Calu3 (cell line): ENCODE measurements around the gene ZBTB16. TPM values are rescaled to one million over a fixed set of nuclear protein-coding genes. Genes with fewer than 3 reads are reported as not detected.

Experiments
- BruUV-seq: library from RNA; stranded (reverse); fragments of 400-500 nt; replicated peaks from 2 replicates; lab custom pipeline; 2021; lab: Mats Ljungman, UMichigan
- CTCF ChIA-PET: fragments of 300-600 bp; sonication (Branson Sonifier 250); formaldehyde crosslinking; loops from one replicate; lab custom pipeline; 2022; ENCODE audit warnings: antibody characterized with exemption; lab: Charles Lee
- DNase-seq: peaks from one replicate; pipeline ENCODE4 v3.0.0; 2022
- H3K27ac Mint-ChIP-seq: one replicate; pipeline ENCODE4 v1.8.0; 2022; ENCODE audit warnings: mixed read lengths; ENCODE audit not compliant: unreplicated experiment
- H3K27me3 Mint-ChIP-seq: one replicate; pipeline ENCODE4 v1.8.0; 2022; ENCODE audit warnings: mixed read lengths; ENCODE audit not compliant: unreplicated experiment
- H3K36me3 Mint-ChIP-seq: one replicate; pipeline ENCODE4 v1.8.0; 2022; ENCODE audit warnings: mild to moderate bottlenecking, moderate library complexity, mixed read lengths; ENCODE audit not compliant: insufficient read depth, unreplicated experiment
- H3K4me1 Mint-ChIP-seq: one replicate; pipeline ENCODE4 v1.8.0; 2022; ENCODE audit warnings: mild to moderate bottlenecking, low read depth, mixed read lengths; ENCODE audit not compliant: unreplicated experiment
- H3K4me3 Mint-ChIP-seq: one replicate; pipeline ENCODE4 v1.8.0; 2022; ENCODE audit warnings: mild to moderate bottlenecking, low read depth, moderate library complexity, mixed read lengths; ENCODE audit not compliant: unreplicated experiment
- H3K9me3 Mint-ChIP-seq: one replicate; pipeline ENCODE4 v1.8.0; 2022; ENCODE audit warnings: low read depth, mixed read lengths; ENCODE audit not compliant: unreplicated experiment
- CTCF ChIP-seq: fragments of 200-600 bp; IDR thresholded peaks from one replicate; pipeline ENCODE4 v1.8.0; 2022; ENCODE audit warnings: antibody characterized with exemption; ENCODE audit not compliant: unreplicated experiment
- intact Hi-C: fragments of 100-400 bp; cut with micrococcal nuclease; formaldehyde crosslinking; loops from one replicate; pipeline ENCODE4 v1.10.0; 2022; ENCODE audit not compliant: unreplicated experiment
- total RNA-seq: library from RNA; stranded (reverse); gene quantifications from 2 replicates; pipeline ENCODE4 v1.2.3, GENCODE V29; 2022

The ZBTB16 gene
- total RNA-seq, 1 experiment from 2014 or later: not detected

GRCh38 chr11:114244726-114245394 lies 185.3 kb downstream of the ZBTB16 start:
- Mint-ChIP-seq H3K9me3 (no peaks in the 10 kb centered on the region), H3K4me1 (no peaks in the 10 kb centered on the region), H3K4me3 (no peak overlapping the region), H3K36me3 (no peaks in the 10 kb centered on the region), H3K27me3 (peaks cover 84% of the 10 kb centered on the region), H3K27ac (no peak overlapping the region)
- intact Hi-C loops: no loop called here
- no peak for DNase-seq
- no peak for TF ChIP-seq CTCF
- BruUV-seq: no TSS peak
- CTCF ChIA-PET: no interaction called here

DNA sequence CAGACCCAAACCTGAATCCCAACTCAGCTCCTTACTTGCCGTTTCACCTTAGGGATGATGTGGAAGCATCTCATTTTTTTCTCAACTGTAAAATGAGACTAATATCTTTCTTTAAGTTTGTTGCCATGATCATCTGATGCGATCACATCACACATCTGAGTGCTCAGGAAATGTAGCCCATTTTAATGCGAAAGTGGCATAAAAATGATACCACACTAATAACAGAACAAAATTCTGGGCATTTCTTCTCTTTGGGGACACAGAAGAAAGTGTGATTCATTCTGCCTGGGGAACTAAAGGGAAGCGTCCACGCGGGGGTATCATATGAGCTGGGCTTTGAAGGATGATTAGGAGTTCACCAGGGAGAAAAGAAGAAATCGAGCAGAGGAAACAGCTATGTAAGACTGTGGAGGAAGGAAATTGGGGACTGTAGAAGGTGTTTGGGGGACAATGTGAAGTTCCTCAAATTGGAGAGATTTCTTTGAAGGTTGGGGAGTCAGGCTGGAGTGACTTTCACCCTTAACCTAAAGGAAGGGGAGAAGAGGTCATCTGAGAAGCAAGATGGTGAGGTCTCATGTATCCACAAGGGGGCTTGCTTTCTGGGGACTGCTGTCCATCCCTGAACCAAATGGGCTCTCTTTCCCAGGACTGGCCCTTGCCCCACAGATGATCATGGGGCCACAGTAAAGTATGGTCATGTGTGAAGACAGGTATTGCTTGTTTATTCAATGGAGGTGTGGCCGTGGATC lies 187.0 kb downstream of the ZBTB16 start:
- Mint-ChIP-seq H3K36me3 (no peaks in the 10 kb centered on the region), H3K27me3 (peaks cover 82% of the 10 kb centered on the region), H3K4me1 (no peaks in the 10 kb centered on the region), H3K27ac (no peak overlapping the region), H3K4me3 (no peak overlapping the region), H3K9me3 (no peaks in the 10 kb centered on the region)
- no TSS peak for BruUV-seq
- no peak for TF ChIP-seq CTCF
- intact Hi-C loops: no loop called here
- CTCF ChIA-PET: no interaction called here
- no peak for DNase-seq

- no peak for DNase-seq
- peaks cover 82% of the 10 kb centered on the region for H3K27me3 Mint-ChIP-seq
- no peaks in the 10 kb centered on the region for H3K36me3 Mint-ChIP-seq
- H3K27ac Mint-ChIP-seq: no peak overlapping the region
- BruUV-seq: no TSS peak
- H3K4me3 Mint-ChIP-seq: no peak overlapping the region
- CTCF ChIA-PET: no interaction called here
- no peaks in the 10 kb centered on the region for H3K9me3 Mint-ChIP-seq
- no peak for TF ChIP-seq CTCF
- intact Hi-C loops: no loop called here
- H3K4me1 Mint-ChIP-seq: no peaks in the 10 kb centered on the region
Measured at GRCh38 chr11:114247070-114247789, 187.7 kb downstream of the ZBTB16 start.

GRCh38 chr11:114250180-114250579 lies 190.7 kb downstream of the ZBTB16 start:
- H3K36me3 Mint-ChIP-seq: no peaks in the 10 kb centered on the region
- intact Hi-C loops: no loop called here
- no peaks in the 10 kb centered on the region for H3K9me3 Mint-ChIP-seq
- no TSS peak for BruUV-seq
- no peaks in the 10 kb centered on the region for H3K4me1 Mint-ChIP-seq
- no peak overlapping the region for H3K27ac Mint-ChIP-seq
- no peak overlapping the region for H3K4me3 Mint-ChIP-seq
- no peak for TF ChIP-seq CTCF
- DNase-seq: no peak
- peaks cover 69% of the 10 kb centered on the region for H3K27me3 Mint-ChIP-seq
- CTCF ChIA-PET: interaction anchor here (0.5 to 1.1 kb wide), 2 partner anchors 10 to 63 kb away, joined by 3 read pairs; no protein-coding TSS in a partner anchor
